K562 (cell line): ENCODE measurements around the gene CCNDBP1. TPM values are rescaled to one million over a fixed set of nuclear protein-coding genes. Genes with fewer than 3 reads are reported as not detected.

Experiments used
- ATF7 ChIP-seq: fragments of 450-650 bp; IDR thresholded peaks from 2 replicates; pipeline ENCODE4 v1.7.1; 2014; ENCODE audit warnings: mild to moderate bottlenecking, moderate library complexity
- CTBP1 ChIP-seq: fragments of 450-650 bp; IDR thresholded peaks from 2 replicates; pipeline ENCODE4 v1.6.1; 2016; ENCODE audit warnings: borderline replicate concordance
- DMBX1 ChIP-seq: fragments of 250-450 bp; sonication (Bioruptor Pico); IDR thresholded peaks from 2 replicates; pipeline ENCODE4 v1.8.0; 2022; ENCODE audit warnings: inconsistent platforms, mild to moderate bottlenecking, moderate library complexity, borderline replicate concordance
- ETV6 ChIP-seq, 3 experiments: fragments of 150-350 bp in 1 of 3; sonication (generic) in 1 of 3; formaldehyde crosslinking in 1 of 3; IDR thresholded peaks; 2 replicates each; pipeline versions ENCODE4 v1.6.1 to v1.8.0; 2014 to 2022; ENCODE audit warnings: borderline replicate concordance in 2 of 3, low read depth in 2 of 3, antibody characterized with exemption in 1 of 3, low read length in 1 of 3, mild to moderate bottlenecking in 1 of 3, missing genetic modification reagents in 1 of 3
- GATAD2B ChIP-seq: fragments of 450-650 bp; IDR thresholded peaks from 2 replicates; pipeline ENCODE4 v1.6.1; 2017; ENCODE audit warnings: mild to moderate bottlenecking, borderline replicate concordance
- HDAC1 ChIP-seq, 2 experiments: fragments of 450-650 bp; IDR thresholded peaks; 2 replicates each; pipeline ENCODE4 v1.6.1; 2016 to 2017; ENCODE audit warnings: inconsistent platforms in 1 of 2, mild to moderate bottlenecking in 1 of 2, moderate library complexity in 1 of 2
- HLTF ChIP-seq: fragments of 450-650 bp; IDR thresholded peaks from 2 replicates; pipeline ENCODE4 v1.6.1; 2016
- ILK ChIP-seq: fragments of 450-650 bp; IDR thresholded peaks from 2 replicates; pipeline ENCODE4 v1.6.1; 2016; ENCODE audit warnings: missing genetic modification characterization, low read depth, mild to moderate bottlenecking, missing compliant biosample characterization, moderate library complexity, borderline replicate concordance
- JUND ChIP-seq, 2 experiments: IDR thresholded peaks; 2 replicates in 1 of 2; 3 replicates in 1 of 2; pipeline ENCODE4 v1.6.1; 2011; ENCODE audit warnings: borderline replicate concordance in 2 of 2, low read depth in 2 of 2, low read length in 2 of 2, improper control_type of control experiment in 1 of 2, missing biosample characterization in 1 of 2, missing genetic modification characterization in 1 of 2, missing genetic modification reagents in 1 of 2
- NCOR1 ChIP-seq: fragments of 450-650 bp; IDR thresholded peaks from 2 replicates; pipeline ENCODE4 v1.6.1; 2016; ENCODE audit warnings: mild to moderate bottlenecking, moderate library complexity
- NR4A1 ChIP-seq, 2 experiments: fragments of 250-450 bp in 1 of 2; fragments of 450-650 bp in 1 of 2; sonication (Bioruptor Pico) in 1 of 2; IDR thresholded peaks; 2 replicates each; pipeline versions ENCODE4 v1.4.0 to v1.6.1; 2016 to 2020; ENCODE audit warnings: mild to moderate bottlenecking in 2 of 2, missing compliant biosample characterization in 1 of 2, missing genetic modification characterization in 1 of 2, moderate library complexity in 1 of 2
- OTX1 ChIP-seq: fragments of 450-650 bp; formaldehyde crosslinking; IDR thresholded peaks from 2 replicates; pipeline ENCODE4 v1.4.0; 2022; ENCODE audit warnings: mild to moderate bottlenecking
- PCBP2 ChIP-seq: fragments of 200-400 bp; formaldehyde crosslinking; IDR thresholded peaks from 2 replicates; pipeline ENCODE4 v1.6.1; 2018; ENCODE audit warnings: low read length, low read depth, mild to moderate bottlenecking, moderate library complexity; ENCODE audit not compliant: poor library complexity, severe bottlenecking
- PHB2 ChIP-seq: fragments of 450-650 bp; IDR thresholded peaks from 2 replicates; pipeline ENCODE4 v1.6.1; 2017; ENCODE audit warnings: low read depth
- POLR2AphosphoS2 ChIP-seq: IDR thresholded peaks from 2 replicates; pipeline ENCODE4 v1.6.1; 2012; ENCODE audit warnings: low read length, improper control_type of control experiment
- SAFB2 ChIP-seq: fragments of 200-400 bp; formaldehyde crosslinking; IDR thresholded peaks from 2 replicates; pipeline ENCODE4 v1.6.1; 2018; ENCODE audit warnings: borderline replicate concordance, low read length, low read depth, moderate library complexity; ENCODE audit not compliant: severe bottlenecking
- SMARCA4 ChIP-seq: fragments of 450-650 bp; IDR thresholded peaks from 2 replicates; pipeline ENCODE4 v1.6.1; 2016
- SNIP1 ChIP-seq: fragments of 450-650 bp; IDR thresholded peaks from 2 replicates; pipeline ENCODE4 v1.7.1; 2017; ENCODE audit warnings: low read depth, mild to moderate bottlenecking
- STAT5B ChIP-seq: fragments of 250-450 bp; sonication (Bioruptor Pico); IDR thresholded peaks from 2 replicates; pipeline ENCODE4 v1.8.0; 2021; ENCODE audit warnings: mild to moderate bottlenecking, inconsistent platforms
- TCF3 ChIP-seq: sonication (generic); formaldehyde crosslinking; IDR thresholded peaks from 2 replicates; pipeline ENCODE4 v1.4.0; 2020; ENCODE audit warnings: mild to moderate bottlenecking, missing genetic modification reagents
- ZNF174 ChIP-seq: fragments of 250-450 bp; sonication (Bioruptor Pico); IDR thresholded peaks from 2 replicates; pipeline ENCODE4 v1.4.0; 2020; ENCODE audit warnings: mild to moderate bottlenecking
- ZNF561 ChIP-seq: fragments of 450-650 bp; formaldehyde crosslinking; conservative IDR thresholded peaks from 2 replicates; pipeline ENCODE4 v1.4.0; 2020; ENCODE audit warnings: mild to moderate bottlenecking, moderate library complexity
- ZNF79 ChIP-seq: fragments of 250-450 bp; sonication (Bioruptor Pico); IDR thresholded peaks from 2 replicates; pipeline ENCODE4 v1.4.0; 2020; ENCODE audit warnings: low read depth, mild to moderate bottlenecking, moderate library complexity
- ZSCAN32 ChIP-seq: fragments of 450-650 bp; formaldehyde crosslinking; IDR thresholded peaks from 2 replicates; pipeline ENCODE4 v1.4.0; 2020; ENCODE audit warnings: mild to moderate bottlenecking, moderate library complexity
- polyA plus RNA-seq, 8 experiments: library from polyadenylated mRNA; depleted of rRNA in 4 of 8; stranded (reverse) in 5 of 8; unstranded in 3 of 8; fragments of >200 nt; fragmentation: Nextera tagmentation in 2 of 8; fragmentation: Illumina TruSeq in 1 of 8; extraction: Ambion mirVana in 2 of 8; extraction: Trizol in 1 of 8; gene quantifications; 2 replicates each; pipeline versions ENCODE4 v1.2.1 to v1.2.3, GENCODE V29; 2011 to 2014; ENCODE audit warnings: inconsistent platforms in 1 of 8, missing spikeins in 1 of 8
- total RNA-seq, 7 experiments: library from RNA; depleted of rRNA in 6 of 7; stranded (reverse); fragments of >200 nt in 6 of 7; fragmentation: Illumina TruSeq in 2 of 7; extraction: Trizol in 2 of 7; gene quantifications; 2 replicates each; pipeline versions ENCODE4 v1.2.1 to v1.2.3, GENCODE V29; 2011 to 2021; ENCODE audit warnings: low replicate concordance in 1 of 7
- TF ChIP-seq, protein P1 (sequence below): sonication (generic); IDR thresholded peaks from 2 replicates; pipeline ENCODE4 v1.6.1; 2016
- TF ChIP-seq, protein P2 (sequence below): fragments of 450-650 bp; IDR thresholded peaks from one replicate; pipeline ENCODE4 v1.6.1; 2018; ENCODE audit warnings: mild to moderate bottlenecking, moderate library complexity; ENCODE audit not compliant: partially characterized antibody
- TF ChIP-seq, protein P3 (sequence below): conservative IDR thresholded peaks from 2 replicates; pipeline ENCODE4 v1.6.1; 2011; ENCODE audit warnings: low read depth, mild to moderate bottlenecking, low read length; ENCODE audit not compliant: control insufficient read depth

The CCNDBP1 gene
- total and polyA plus RNA-seq, 9 of the 15 experiments (the other 6 are each of a cell fraction or from before 2014, with no cell fraction given) = 37.0 to 111 (median 55.5) TPM

DNA sequence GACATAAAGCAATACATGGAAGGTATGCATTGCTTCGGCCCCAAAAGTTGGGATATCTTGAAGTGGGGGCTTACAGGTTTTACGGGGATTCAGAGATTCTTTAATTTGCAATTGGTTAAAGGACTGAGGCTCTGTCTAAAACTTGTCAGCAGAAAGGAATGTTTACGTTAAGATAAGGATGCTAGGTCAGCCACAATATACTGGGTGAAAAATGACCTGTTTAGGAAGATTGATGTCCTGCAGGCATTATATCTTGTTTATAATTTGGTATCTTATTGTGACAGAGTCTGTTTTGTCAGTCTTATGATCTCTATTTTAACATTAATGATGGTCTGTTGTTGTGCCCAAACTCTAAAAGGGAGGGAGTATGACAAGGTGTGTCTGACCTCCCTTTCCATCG lies 15.3 kb upstream of the CCNDBP1 start (continued):
- TF ChIP-seq, protein P1, sequence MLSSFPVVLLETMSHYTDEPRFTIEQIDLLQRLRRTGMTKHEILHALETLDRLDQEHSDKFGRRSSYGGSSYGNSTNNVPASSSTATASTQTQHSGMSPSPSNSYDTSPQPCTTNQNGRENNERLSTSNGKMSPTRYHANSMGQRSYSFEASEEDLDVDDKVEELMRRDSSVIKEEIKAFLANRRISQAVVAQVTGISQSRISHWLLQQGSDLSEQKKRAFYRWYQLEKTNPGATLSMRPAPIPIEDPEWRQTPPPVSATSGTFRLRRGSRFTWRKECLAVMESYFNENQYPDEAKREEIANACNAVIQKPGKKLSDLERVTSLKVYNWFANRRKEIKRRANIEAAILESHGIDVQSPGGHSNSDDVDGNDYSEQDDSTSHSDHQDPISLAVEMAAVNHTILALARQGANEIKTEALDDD = peak; percentile 52
- TF ChIP-seq ILK (tag) = no peak
- no peak for TF ChIP-seq SAFB2
- 0 out of 2 replicates have a peak, but pooled peaks have one; percentile 20 for TF ChIP-seq ATF7
- peak; percentile 74; the same call in 1 of the 2 replicates for TF ChIP-seq CTBP1
- TF ChIP-seq OTX1 (CRISPR knock-in tag) = no peak
- peak; percentile 80 for TF ChIP-seq SMARCA4
- peak; percentile 56 for TF ChIP-seq TCF3 (CRISPR knock-in tag)
- no peak for TF ChIP-seq ZNF79 (CRISPR knock-in tag)
- TF ChIP-seq ETV6 (IDR thresholded peaks at IDR 0.05; ENCODE audit: borderline replicate concordance in 1 of 2, low read depth in 2 of 2, low read length in 1 of 2) = no peak
- no peak for TF ChIP-seq ETV6 (CRISPR knock-in tag; IDR thresholded peaks at IDR 0.05; ENCODE audit: borderline replicate concordance)
- TF ChIP-seq ZNF561 (CRISPR knock-in tag) = no peak
- peak; percentile 50 for TF ChIP-seq NCOR1
- TF ChIP-seq PCBP2 = no peak
- no peak for TF ChIP-seq HDAC1 (IDR thresholded peaks at IDR 0.05)
- TF ChIP-seq JUND (IDR thresholded peaks at IDR 0.05; ENCODE audit: borderline replicate concordance, low read depth, low read length) = peak; percentile 72; the same call in 1 of the 2 replicates
- peak; percentile 63; the same call in 2 of the 3 replicates for TF ChIP-seq JUND (tag; IDR thresholded peaks at IDR 0.05; ENCODE audit: borderline replicate concordance, low read depth, low read length)
- TF ChIP-seq HLTF = no peak
- no peak for TF ChIP-seq POLR2AphosphoS2
- no peak for TF ChIP-seq ZNF174
- TF ChIP-seq, protein P2, sequence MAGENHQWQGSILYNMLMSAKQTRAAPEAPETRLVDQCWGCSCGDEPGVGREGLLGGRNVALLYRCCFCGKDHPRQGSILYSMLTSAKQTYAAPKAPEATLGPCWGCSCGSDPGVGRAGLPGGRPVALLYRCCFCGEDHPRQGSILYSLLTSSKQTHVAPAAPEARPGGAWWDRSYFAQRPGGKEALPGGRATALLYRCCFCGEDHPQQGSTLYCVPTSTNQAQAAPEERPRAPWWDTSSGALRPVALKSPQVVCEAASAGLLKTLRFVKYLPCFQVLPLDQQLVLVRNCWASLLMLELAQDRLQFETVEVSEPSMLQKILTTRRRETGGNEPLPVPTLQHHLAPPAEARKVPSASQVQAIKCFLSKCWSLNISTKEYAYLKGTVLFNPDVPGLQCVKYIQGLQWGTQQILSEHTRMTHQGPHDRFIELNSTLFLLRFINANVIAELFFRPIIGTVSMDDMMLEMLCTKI = no peak
- TF ChIP-seq SNIP1 = no peak
- TF ChIP-seq, protein P3, sequence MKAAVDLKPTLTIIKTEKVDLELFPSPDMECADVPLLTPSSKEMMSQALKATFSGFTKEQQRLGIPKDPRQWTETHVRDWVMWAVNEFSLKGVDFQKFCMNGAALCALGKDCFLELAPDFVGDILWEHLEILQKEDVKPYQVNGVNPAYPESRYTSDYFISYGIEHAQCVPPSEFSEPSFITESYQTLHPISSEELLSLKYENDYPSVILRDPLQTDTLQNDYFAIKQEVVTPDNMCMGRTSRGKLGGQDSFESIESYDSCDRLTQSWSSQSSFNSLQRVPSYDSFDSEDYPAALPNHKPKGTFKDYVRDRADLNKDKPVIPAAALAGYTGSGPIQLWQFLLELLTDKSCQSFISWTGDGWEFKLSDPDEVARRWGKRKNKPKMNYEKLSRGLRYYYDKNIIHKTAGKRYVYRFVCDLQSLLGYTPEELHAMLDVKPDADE = no peak
- TF ChIP-seq DMBX1 (CRISPR knock-in tag) = no peak
- TF ChIP-seq PHB2 = no peak
- no peak for TF ChIP-seq GATAD2B
- no peak for TF ChIP-seq NR4A1 (CRISPR knock-in tag; IDR thresholded peaks at IDR 0.05)
- no peak for TF ChIP-seq NR4A1 (tag; IDR thresholded peaks at IDR 0.05)
- no peak for TF ChIP-seq ZSCAN32 (CRISPR knock-in tag)
- no peak for TF ChIP-seq STAT5B (CRISPR knock-in tag)
